ENCODE measurements around the gene GNPNAT1. TPM values are rescaled to one million over a fixed set of nuclear protein-coding genes. Genes with fewer than 3 reads are reported as not detected.
A peak's percentile ranks its signal among the peaks of the same experiment; 100 is the strongest.

GNPNAT1 gene
- total RNA-seq (16.7 and 20.3 TPM in 2 replicates), polyA plus RNA-seq (40.9 and 44.5 TPM in 2 replicates), polyA minus RNA-seq (ENCODE audit: low replicate concordance) (21.4 and 27.9 TPM in 2 replicates)
- polyA plus RNA-seq (2012), result 35.6 and 37.9 TPM in 2 replicates

GRCh38 chr14:52791223-52792096 lies at the start of gene GNPNAT1:
GNPNAT1 (minus strand) TSS chr14:52791607; CDS start chr14:52784650, 6,957 bp downstream.
- H4K20me1 ChIP-seq (ENCODE audit: control insufficient read depth, extremely low read depth, insufficient read depth, low read length), result no peaks in the 10 kb centered on the region
- peak; percentile 91 for DNase-seq (ENCODE audit: low read depth in 2 of 2)
- H3K36me3 ChIP-seq (ENCODE audit: control insufficient read depth, insufficient read depth, low read length), result no peaks in the 10 kb centered on the region
- TF ChIP-seq EZH2 (IDR thresholded peaks at IDR 0.05; ENCODE audit: low read length, missing control alignments) (no peak), CTCF (conservative IDR thresholded peaks at IDR 0.05 in 1 of 2, IDR thresholded peaks at IDR 0.05 in 1 of 2; ENCODE audit: low read depth in 1 of 2, low read length in 2 of 2) (no peak)
- peaks cover 42% of the 10 kb centered on the region for H3K79me2 ChIP-seq (ENCODE audit: control insufficient read depth, insufficient read depth, low read length)
- peaks cover 7% of the 10 kb centered on the region for H3K4me1 ChIP-seq (ENCODE audit: control insufficient read depth, extremely low read depth, insufficient read depth, low read length)
- H2AFZ ChIP-seq (ENCODE audit: low read length), result peak within 1 kb of the TSS; percentile 94
- H3K9ac ChIP-seq (ENCODE audit: insufficient read depth, low read length), result peak within 1 kb of the TSS; percentile 82
- peak within 1 kb of the TSS; percentile 95 for H3K27ac ChIP-seq (ENCODE audit: insufficient read depth, low read length)
- H3K4me2 ChIP-seq (ENCODE audit: extremely low read depth, insufficient read depth, low read length), result peak within 1 kb of the TSS; percentile 86
- no peaks in the 10 kb centered on the region for H3K9me3 ChIP-seq (ENCODE audit: control insufficient read depth, insufficient read depth, low read depth, low read length)
- H3K4me3 ChIP-seq (replicated peaks in 1 of 4; ENCODE audit: control extremely low read depth in 1 of 4, insufficient read depth in 1 of 4, low read depth in 3 of 4, low read length in 4 of 4), result peak within 1 kb of the TSS; percentile 65 to 81 (median 78)
- no peaks in the 10 kb centered on the region for H3K27me3 ChIP-seq (ENCODE audit: control insufficient read depth, insufficient read depth, low read length)

- no peak overlapping the region for H2AFZ ChIP-seq (ENCODE audit: low read length)
- H4K20me1 ChIP-seq (ENCODE audit: control insufficient read depth, extremely low read depth, insufficient read depth, low read length), result no peaks in the 10 kb centered on the region
- H3K4me3 ChIP-seq (replicated peaks in 1 of 4; ENCODE audit: control extremely low read depth in 1 of 4, insufficient read depth in 1 of 4, low read depth in 3 of 4, low read length in 4 of 4), result no peak overlapping the region
- TF ChIP-seq EZH2 (IDR thresholded peaks at IDR 0.05; ENCODE audit: low read length, missing control alignments) (no peak), CTCF (conservative IDR thresholded peaks at IDR 0.05 in 1 of 2, IDR thresholded peaks at IDR 0.05 in 1 of 2; ENCODE audit: low read depth in 1 of 2, low read length in 2 of 2) (no peak)
- H3K27me3 ChIP-seq (ENCODE audit: control insufficient read depth, insufficient read depth, low read length), result no peaks in the 10 kb centered on the region
- DNase-seq (ENCODE audit: low read depth in 2 of 2), result peak; percentile 62 to 78
- H3K4me1 ChIP-seq (ENCODE audit: control insufficient read depth, extremely low read depth, insufficient read depth, low read length), result peaks cover 7% of the 10 kb centered on the region
- H3K27ac ChIP-seq (ENCODE audit: insufficient read depth, low read length), result no peak overlapping the region
- no peaks in the 10 kb centered on the region for H3K36me3 ChIP-seq (ENCODE audit: control insufficient read depth, insufficient read depth, low read length)
- H3K79me2 ChIP-seq (ENCODE audit: control insufficient read depth, insufficient read depth, low read length), result no peaks in the 10 kb centered on the region
- H3K4me2 ChIP-seq (ENCODE audit: extremely low read depth, insufficient read depth, low read length), result peak overlapping the region; percentile 38
- H3K9me3 ChIP-seq (ENCODE audit: control insufficient read depth, insufficient read depth, low read depth, low read length), result no peaks in the 10 kb centered on the region
- no peak overlapping the region for H3K9ac ChIP-seq (ENCODE audit: insufficient read depth, low read length)
Observed at GRCh38 chr14:52840877-52841276, 49.5 kb upstream of the GNPNAT1 start.

GRCh38 chr14:52837451-52837850 lies 46.0 kb upstream of the GNPNAT1 start:
- Histone ChIP-seq H3K9me3 (ENCODE audit: control insufficient read depth, insufficient read depth, low read depth, low read length) (no peaks in the 10 kb centered on the region), H3K79me2 (ENCODE audit: control insufficient read depth, insufficient read depth, low read length) (no peaks in the 10 kb centered on the region), H4K20me1 (ENCODE audit: control insufficient read depth, extremely low read depth, insufficient read depth, low read length) (no peaks in the 10 kb centered on the region), H3K36me3 (ENCODE audit: control insufficient read depth, insufficient read depth, low read length) (no peaks in the 10 kb centered on the region), H3K9ac (ENCODE audit: insufficient read depth, low read length) (no peak overlapping the region), H3K27me3 (ENCODE audit: control insufficient read depth, insufficient read depth, low read length) (no peaks in the 10 kb centered on the region), H3K4me1 (ENCODE audit: control insufficient read depth, extremely low read depth, insufficient read depth, low read length) (peaks cover 13% of the 10 kb centered on the region), H3K4me2 (ENCODE audit: extremely low read depth, insufficient read depth, low read length) (no peak overlapping the region), H3K27ac (ENCODE audit: insufficient read depth, low read length) (no peak overlapping the region), H3K4me3 (replicated peaks in 1 of 4; ENCODE audit: control extremely low read depth in 1 of 4, insufficient read depth in 1 of 4, low read depth in 3 of 4, low read length in 4 of 4) (no peak overlapping the region), H2AFZ (ENCODE audit: low read length) (no peak overlapping the region)
- TF ChIP-seq EZH2 (IDR thresholded peaks at IDR 0.05; ENCODE audit: low read length, missing control alignments), result no peak
- no peak for TF ChIP-seq CTCF (conservative IDR thresholded peaks at IDR 0.05 in 1 of 2, IDR thresholded peaks at IDR 0.05 in 1 of 2; ENCODE audit: low read depth in 1 of 2, low read length in 2 of 2)
- DNase-seq (ENCODE audit: low read depth in 2 of 2), result no peak
